GM12878 (cell line): ENCODE measurements around the gene ASB8. TPM values are rescaled to one million over a fixed set of nuclear protein-coding genes. Genes with fewer than 3 reads are reported as not detected.

Source experiments
- ATF2 ChIP-seq: IDR thresholded peaks from 2 replicates; pipeline ENCODE4 v1.6.1; 2012; ENCODE audit warnings: low read length, inconsistent platforms
- BACH1 ChIP-seq: fragments of 450-650 bp; IDR thresholded peaks from 2 replicates; pipeline ENCODE4 v1.6.1; 2017; ENCODE audit warnings: mild to moderate bottlenecking, borderline replicate concordance
- BRCA1 ChIP-seq: IDR thresholded peaks from 2 replicates; pipeline ENCODE4 v1.6.1; 2011; ENCODE audit warnings: low read depth, low read length, improper control_type of control experiment
- CEBPZ ChIP-seq: fragments of 150-350 bp; IDR thresholded peaks from 2 replicates; pipeline ENCODE4 v1.6.1; 2016; ENCODE audit warnings: low read depth, low read length
- E2F4 ChIP-seq: IDR thresholded peaks from 2 replicates; pipeline ENCODE4 v1.6.1; 2012; ENCODE audit warnings: low read depth, low read length, improper control_type of control experiment
- GABPA ChIP-seq: IDR thresholded peaks from 2 replicates; pipeline ENCODE4 v1.6.1; 2014; ENCODE audit warnings: antibody characterized with exemption, low read depth, mild to moderate bottlenecking, inconsistent platforms
- IRF4 ChIP-seq: IDR thresholded peaks from 2 replicates; pipeline ENCODE4 v1.6.1; 2011; ENCODE audit warnings: low read depth, low read length
- JUND ChIP-seq: IDR thresholded peaks from 2 replicates; pipeline ENCODE4 v1.6.1; 2012; ENCODE audit warnings: low read depth, mild to moderate bottlenecking, low read length, improper control_type of control experiment, moderate library complexity
- MAX ChIP-seq: IDR thresholded peaks from 2 replicates; pipeline ENCODE4 v1.6.1; 2012; ENCODE audit warnings: low read depth, low read length, improper control_type of control experiment
- MLLT1 ChIP-seq: fragments of 450-650 bp; IDR thresholded peaks from 2 replicates; pipeline ENCODE4 v1.6.1; 2016; ENCODE audit warnings: mild to moderate bottlenecking
- NFIC ChIP-seq: IDR thresholded peaks from 2 replicates; pipeline ENCODE4 v1.6.1; 2012; ENCODE audit warnings: low read depth, mild to moderate bottlenecking, inconsistent platforms, low read length, moderate library complexity
- NKRF ChIP-seq: fragments of 450-650 bp; conservative IDR thresholded peaks from 2 replicates; pipeline ENCODE4 v1.6.1; 2017; ENCODE audit warnings: mild to moderate bottlenecking, moderate library complexity
- PAX5 ChIP-seq: IDR thresholded peaks from 2 replicates; pipeline ENCODE4 v1.6.1; 2011; ENCODE audit warnings: low read depth, low read length, borderline replicate concordance
- RELB ChIP-seq: fragments of 450-650 bp; IDR thresholded peaks from 2 replicates; pipeline ENCODE4 v1.6.1; 2017; ENCODE audit warnings: low read depth, mild to moderate bottlenecking, moderate library complexity
- RUNX3 ChIP-seq: IDR thresholded peaks from 2 replicates; pipeline ENCODE4 v1.6.1; 2012; ENCODE audit warnings: low read length, inconsistent platforms
- SP1 ChIP-seq: IDR thresholded peaks from one replicate; pipeline ENCODE4 v1.6.1; 2011; ENCODE audit warnings: low read depth, low read length
- TBL1XR1 ChIP-seq: IDR thresholded peaks from 2 replicates; pipeline ENCODE4 v1.6.1; 2012; ENCODE audit warnings: low read depth, low read length, improper control_type of control experiment
- TCF12 ChIP-seq: IDR thresholded peaks from 2 replicates; pipeline ENCODE4 v1.6.1; 2011; ENCODE audit warnings: low read depth, mild to moderate bottlenecking, low read length
- polyA plus RNA-seq, 11 experiments: library from polyadenylated mRNA; depleted of rRNA in 4 of 11; unstranded in 6 of 11; stranded (reverse) in 5 of 11; fragments of >200 nt; fragmentation: Nextera tagmentation in 4 of 11; fragmentation: Illumina TruSeq in 1 of 11; extraction: Ambion mirVana in 4 of 11; extraction: Trizol in 1 of 11; gene quantifications; 1 replicate in 1 of 11; 2 replicates in 10 of 11; pipeline versions ENCODE4 v1.2.1 to v1.2.3, GENCODE V29; 2011 to 2016; ENCODE audit warnings: inconsistent platforms in 2 of 11, missing spikeins in 2 of 11, low read depth in 1 of 11
- total RNA-seq, 4 experiments: library from RNA; depleted of rRNA in 3 of 4; stranded (reverse); fragments of >200 nt in 3 of 4; fragmentation: Illumina TruSeq in 1 of 4; extraction: Trizol in 1 of 4; gene quantifications; 2 replicates each; pipeline versions ENCODE4 v1.2.1 to v1.2.3, GENCODE V29; 2013 to 2021

ASB8 gene
- total and polyA plus RNA-seq, 10 of the 15 experiments (the other 5 are each of a cell fraction or from before 2014, with no cell fraction given) = 23.7 to 48.0 (median 29.1) TPM

GRCh38 chr12:48105867-48106680 is 51.2 kb downstream of the ASB8 start, which contains the start of gene SENP1 (continued):
- peak; percentile 48; the same call in 1 of the 2 replicates for TF ChIP-seq NFIC
- TF ChIP-seq RELB = peak; percentile 99
- TF ChIP-seq TBL1XR1 = no peak
- 0 out of 2 replicates have a peak, but pooled peaks have one; percentile 35 for TF ChIP-seq NKRF
- TF ChIP-seq CEBPZ = no peak
- TF ChIP-seq BRCA1 = no peak
- peak; percentile 97 for TF ChIP-seq PAX5
- TF ChIP-seq GABPA = peak; percentile 94
- no peak for TF ChIP-seq E2F4
- peak; percentile 66 for TF ChIP-seq SP1
- 0 out of 2 replicates have a peak, but pooled peaks have one; percentile 41 for TF ChIP-seq IRF4
- peak; percentile 19; the same call in 1 of the 2 replicates for TF ChIP-seq JUND
- TF ChIP-seq TCF12 = peak; percentile 47; the same call in 1 of the 2 replicates
- TF ChIP-seq BACH1 = peak; percentile 72; the same call in 1 of the 2 replicates
- TF ChIP-seq MAX = no peak
- TF ChIP-seq ATF2 = no peak
- TF ChIP-seq MLLT1 = peak; percentile 69
- peak; percentile 74 for TF ChIP-seq RUNX3
